OCI-LY3 (cell line): ENCODE data around the gene F9.

Experiments
- EZH2phosphoT487 ChIP-seq: fragments of 200-600 bp; shearing (Covaris generic); IDR thresholded peaks from 2 replicates; pipeline ENCODE4 v1.6.1; 2018; ENCODE audit warnings: antibody characterized with exemption, mixed run types, low read depth
- TF ChIP-seq, protein P1 (sequence below): fragments of 200-600, 300-600 bp; sonication (generic); IDR thresholded peaks from 2 replicates; pipeline ENCODE4 v1.5.1; 2014; ENCODE audit warnings: antibody characterized with exemption, low read length, low read depth

DNA sequence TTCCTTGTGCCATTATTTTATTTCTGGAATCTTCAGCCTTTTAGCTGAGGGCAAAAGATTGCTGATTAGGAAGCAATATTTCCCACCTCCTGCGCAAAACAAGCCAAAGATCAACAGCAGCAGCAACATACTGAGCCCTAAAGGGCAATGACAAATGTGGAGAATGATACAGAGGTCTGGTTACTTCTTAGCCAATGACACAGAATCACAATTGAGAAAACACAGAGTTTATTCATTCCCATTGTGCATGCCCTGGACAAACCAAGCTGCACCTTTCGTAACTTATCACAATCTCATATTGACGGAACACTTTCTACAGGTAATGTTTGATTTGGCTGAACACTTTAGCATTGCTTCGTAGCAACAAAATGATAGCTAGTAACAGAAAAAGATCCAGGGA lies 13.4 kb downstream of the F9 start:
- TF ChIP-seq, protein P1, sequence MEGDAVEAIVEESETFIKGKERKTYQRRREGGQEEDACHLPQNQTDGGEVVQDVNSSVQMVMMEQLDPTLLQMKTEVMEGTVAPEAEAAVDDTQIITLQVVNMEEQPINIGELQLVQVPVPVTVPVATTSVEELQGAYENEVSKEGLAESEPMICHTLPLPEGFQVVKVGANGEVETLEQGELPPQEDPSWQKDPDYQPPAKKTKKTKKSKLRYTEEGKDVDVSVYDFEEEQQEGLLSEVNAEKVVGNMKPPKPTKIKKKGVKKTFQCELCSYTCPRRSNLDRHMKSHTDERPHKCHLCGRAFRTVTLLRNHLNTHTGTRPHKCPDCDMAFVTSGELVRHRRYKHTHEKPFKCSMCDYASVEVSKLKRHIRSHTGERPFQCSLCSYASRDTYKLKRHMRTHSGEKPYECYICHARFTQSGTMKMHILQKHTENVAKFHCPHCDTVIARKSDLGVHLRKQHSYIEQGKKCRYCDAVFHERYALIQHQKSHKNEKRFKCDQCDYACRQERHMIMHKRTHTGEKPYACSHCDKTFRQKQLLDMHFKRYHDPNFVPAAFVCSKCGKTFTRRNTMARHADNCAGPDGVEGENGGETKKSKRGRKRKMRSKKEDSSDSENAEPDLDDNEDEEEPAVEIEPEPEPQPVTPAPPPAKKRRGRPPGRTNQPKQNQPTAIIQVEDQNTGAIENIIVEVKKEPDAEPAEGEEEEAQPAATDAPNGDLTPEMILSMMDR, result no peak
- no peak for TF ChIP-seq EZH2phosphoT487
